HEK293T (cell line): Measurements from ENCODE around the gene KCNIP1.

ENCODE experiments used
- CTCF ChIA-PET: fragments of 350-600 bp; formaldehyde crosslinking; extraction: SDS; loops from one replicate; lab custom pipeline; 2021; ENCODE audit warnings: antibody characterized with exemption, inconsistent platforms; lab: Yijun Ruan, JAX
- POLR2A ChIA-PET: fragments of 350-600 bp; formaldehyde crosslinking; extraction: SDS; loops from one replicate; lab custom pipeline; 2020; ENCODE audit warnings: antibody characterized with exemption, inconsistent platforms; lab: Yijun Ruan, JAX
- DNase-seq: peaks from one replicate; pipeline ENCODE4 v3.0.0; 2012; ENCODE audit warnings: mixed read lengths; ENCODE audit errors: extremely low spot score
- ARNT ChIP-seq: fragments of 450-650 bp; IDR thresholded peaks from 2 replicates; pipeline ENCODE4 v1.6.1; 2017; ENCODE audit warnings: mild to moderate bottlenecking
- BHLHE40 ChIP-seq: fragments of 450-650 bp; IDR thresholded peaks from 2 replicates; pipeline ENCODE4 v1.6.1; 2016; ENCODE audit warnings: mild to moderate bottlenecking, moderate library complexity, borderline replicate concordance
- CTBP1 ChIP-seq: fragments of 450-650 bp; IDR thresholded peaks from 2 replicates; pipeline ENCODE4 v1.6.1; 2016; ENCODE audit warnings: borderline replicate concordance
- ELF4 ChIP-seq: fragments of 450-650 bp; IDR thresholded peaks from 2 replicates; pipeline ENCODE4 v1.6.1; 2017; ENCODE audit warnings: antibody characterized with exemption
- FOXA1 ChIP-seq: fragments of 450-650 bp; IDR thresholded peaks from 2 replicates; pipeline ENCODE4 v1.6.1; 2016; ENCODE audit warnings: mild to moderate bottlenecking
- FOXK2 ChIP-seq: fragments of 450-650 bp; IDR thresholded peaks from 2 replicates; pipeline ENCODE4 v1.6.1; 2016; ENCODE audit warnings: mild to moderate bottlenecking
- FOXM1 ChIP-seq: fragments of 450-650 bp; IDR thresholded peaks from 2 replicates; pipeline ENCODE4 v1.6.1; 2017; ENCODE audit warnings: mild to moderate bottlenecking, borderline replicate concordance
- HDGF ChIP-seq: fragments of 450-650 bp; IDR thresholded peaks from 2 replicates; pipeline ENCODE4 v1.6.1; 2017; ENCODE audit warnings: antibody characterized with exemption, borderline replicate concordance
- L3MBTL2 ChIP-seq: fragments of 450-650 bp; conservative IDR thresholded peaks from 2 replicates; pipeline ENCODE4 v1.6.1; 2016; ENCODE audit warnings: mild to moderate bottlenecking
- LEF1 ChIP-seq: fragments of 450-650 bp; IDR thresholded peaks from 2 replicates; pipeline ENCODE4 v1.6.1; 2017; ENCODE audit warnings: mild to moderate bottlenecking, borderline replicate concordance
- NFRKB ChIP-seq: fragments of 450-650 bp; IDR thresholded peaks from 2 replicates; pipeline ENCODE4 v1.6.1; 2016; ENCODE audit warnings: mild to moderate bottlenecking, moderate library complexity
- PKNOX1 ChIP-seq: fragments of 450-650 bp; IDR thresholded peaks from 2 replicates; pipeline ENCODE4 v1.6.1; 2016
- SP1 ChIP-seq: fragments of 450-650 bp; IDR thresholded peaks from 2 replicates; pipeline ENCODE4 v1.6.1; 2017
- SUZ12 ChIP-seq: fragments of 450-650 bp; IDR thresholded peaks from 2 replicates; pipeline ENCODE4 v1.6.1; 2016; ENCODE audit warnings: mild to moderate bottlenecking
- TARDBP ChIP-seq: fragments of 450-650 bp; IDR thresholded peaks from 2 replicates; pipeline ENCODE4 v1.6.1; 2016
- ZNF384 ChIP-seq: fragments of 450-650 bp; IDR thresholded peaks from 2 replicates; pipeline ENCODE4 v1.6.1; 2016

The KCNIP1 gene

DNA sequence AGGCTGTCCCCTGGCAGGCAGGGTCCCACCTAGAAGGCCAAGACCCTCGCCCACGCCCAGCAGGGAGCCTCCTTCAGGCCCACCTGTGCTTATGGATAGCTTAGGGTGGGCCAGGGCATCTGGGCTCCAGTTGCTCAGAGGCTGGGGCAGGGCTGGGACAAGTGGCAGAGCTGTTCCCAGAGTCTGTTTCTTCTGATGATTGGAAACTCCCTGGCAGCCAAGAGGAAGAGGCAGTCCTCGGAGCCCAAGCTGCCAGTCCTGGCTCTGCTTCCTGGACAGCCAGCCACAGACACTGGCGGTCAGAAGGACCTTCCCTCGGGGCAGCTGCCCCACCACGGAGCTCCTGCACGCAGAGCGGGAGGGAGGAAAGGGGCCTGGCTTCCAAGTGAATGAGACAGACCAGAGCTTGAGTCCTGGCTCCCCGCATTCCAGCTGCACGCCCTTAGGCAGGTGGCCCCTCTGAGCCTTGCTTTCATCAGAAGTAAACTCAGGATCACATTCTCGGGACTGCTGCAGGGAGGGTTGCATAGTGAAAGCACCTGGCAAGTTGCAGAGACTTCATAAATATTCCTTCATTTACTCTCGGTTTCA, 241.8 kb downstream of the KCNIP1 start:
- POLR2A ChIA-PET, result interaction anchor here (1.0 kb wide), 1 partner anchor 46 kb away, joined by 3 read pairs; no protein-coding TSS in a partner anchor
- DNase-seq, result no peak
- TF ChIP-seq BHLHE40, result no peak
- no peak for TF ChIP-seq FOXM1
- TF ChIP-seq ARNT, result no peak
- no peak for TF ChIP-seq HDGF
- TF ChIP-seq PKNOX1, result no peak
- TF ChIP-seq FOXK2, result no peak
- TF ChIP-seq CTBP1, result no peak
- no peak for TF ChIP-seq TARDBP
- TF ChIP-seq ZNF384, result no peak
- TF ChIP-seq L3MBTL2, result no peak
- no peak for TF ChIP-seq FOXA1
- CTCF ChIA-PET, result interaction anchor here (1.0 to 4.1 kb wide), 13 partner anchors 11 to 597 kb away, joined by 3 to 54 read pairs (median 5); partner anchors contain the start of gene GABRP

GRCh38 chr5:170746075-170746960, 242.5 kb downstream of the KCNIP1 start:
- ChIA-PET POLR2A (interaction anchor here (1.0 kb wide), 1 partner anchor 45 kb away, joined by 3 read pairs; no protein-coding TSS in a partner anchor), CTCF (interaction anchor here (1.0 to 4.1 kb wide), 4 partner anchors 42 to 113 kb away, joined by 3 to 54 read pairs (median 12); no protein-coding TSS in a partner anchor)
- no peak for TF ChIP-seq BHLHE40
- TF ChIP-seq NFRKB, result no peak
- no peak for TF ChIP-seq FOXM1
- no peak for TF ChIP-seq CTBP1
- TF ChIP-seq PKNOX1, result no peak
- no peak for TF ChIP-seq L3MBTL2
- no peak for TF ChIP-seq LEF1
- no peak for TF ChIP-seq ELF4
- TF ChIP-seq HDGF, result no peak
- no peak for TF ChIP-seq FOXA1
- no peak for TF ChIP-seq SUZ12
- no peak for TF ChIP-seq FOXK2
- no peak for TF ChIP-seq ARNT
- no peak for TF ChIP-seq ZNF384
- no peak for DNase-seq

- TF ChIP-seq CTBP1, result no peak
- TF ChIP-seq HDGF, result no peak
- no peak for TF ChIP-seq FOXK2
- no peak for TF ChIP-seq ARNT
- TF ChIP-seq FOXM1, result no peak
- no peak for TF ChIP-seq LEF1
- no peak for TF ChIP-seq SP1
- TF ChIP-seq FOXA1, result no peak
- TF ChIP-seq TARDBP, result no peak
- no peak for DNase-seq
- ChIA-PET POLR2A (no interaction called here), CTCF (interaction anchor here (0.6 to 4.1 kb wide), 3 partner anchors 8 to 45 kb away, joined by 4 to 54 read pairs (median 6); no protein-coding TSS in a partner anchor)
Observed at GRCh38 chr5:170746961-170747340, 243.1 kb downstream of the KCNIP1 start.

DNA sequence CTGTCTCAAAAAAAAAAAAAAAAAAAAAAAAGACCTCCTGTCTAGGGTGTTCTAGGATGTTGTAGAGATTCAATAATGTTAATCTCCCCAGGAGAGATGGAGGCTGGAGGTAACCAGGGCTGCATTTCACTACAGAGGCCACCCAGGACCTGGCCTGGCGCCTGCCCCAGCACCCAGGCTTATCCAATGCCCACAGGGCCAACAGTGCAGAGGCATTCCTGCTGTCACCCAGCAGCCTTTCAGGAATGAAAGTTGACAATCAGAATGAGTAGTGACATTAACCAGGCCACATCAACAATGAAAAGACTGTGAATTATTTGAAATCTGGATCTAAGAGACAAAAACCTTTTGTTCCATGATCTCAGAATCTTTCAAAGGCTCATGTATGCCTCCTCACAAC, 243.5 kb downstream of the KCNIP1 start:
- no peak for TF ChIP-seq HDGF
- TF ChIP-seq PKNOX1, result no peak
- TF ChIP-seq SP1, result no peak
- no peak for TF ChIP-seq FOXA1
- no peak for TF ChIP-seq BHLHE40
- no peak for TF ChIP-seq NFRKB
- TF ChIP-seq FOXM1, result no peak
- no peak for TF ChIP-seq FOXK2
- no peak for TF ChIP-seq ARNT
- TF ChIP-seq SUZ12, result no peak
- no peak for TF ChIP-seq CTBP1
- no peak for TF ChIP-seq ELF4
- TF ChIP-seq LEF1, result no peak
- TF ChIP-seq ZNF384, result no peak
- no peak for TF ChIP-seq TARDBP
- TF ChIP-seq L3MBTL2, result no peak
- no peak for DNase-seq
- CTCF ChIA-PET, result interaction anchor here (0.6 to 4.1 kb wide), 3 partner anchors 9 to 45 kb away, joined by 4 to 54 read pairs (median 6); no protein-coding TSS in a partner anchor
- POLR2A ChIA-PET, result no interaction called here

- peak; percentile 66 for DNase-seq
- POLR2A ChIA-PET, result no interaction called here
- CTCF ChIA-PET, result interaction anchor here (0.6 to 1.7 kb wide), 4 partner anchors 20 to 44 kb away, joined by 4 to 6 read pairs (median 6); no protein-coding TSS in a partner anchor
- TF ChIP-seq FOXM1 (no peak), ELF4 (no peak)
Observed at GRCh38 chr5:170747851-170748250, 244.0 kb downstream of the KCNIP1 start.

DNA sequence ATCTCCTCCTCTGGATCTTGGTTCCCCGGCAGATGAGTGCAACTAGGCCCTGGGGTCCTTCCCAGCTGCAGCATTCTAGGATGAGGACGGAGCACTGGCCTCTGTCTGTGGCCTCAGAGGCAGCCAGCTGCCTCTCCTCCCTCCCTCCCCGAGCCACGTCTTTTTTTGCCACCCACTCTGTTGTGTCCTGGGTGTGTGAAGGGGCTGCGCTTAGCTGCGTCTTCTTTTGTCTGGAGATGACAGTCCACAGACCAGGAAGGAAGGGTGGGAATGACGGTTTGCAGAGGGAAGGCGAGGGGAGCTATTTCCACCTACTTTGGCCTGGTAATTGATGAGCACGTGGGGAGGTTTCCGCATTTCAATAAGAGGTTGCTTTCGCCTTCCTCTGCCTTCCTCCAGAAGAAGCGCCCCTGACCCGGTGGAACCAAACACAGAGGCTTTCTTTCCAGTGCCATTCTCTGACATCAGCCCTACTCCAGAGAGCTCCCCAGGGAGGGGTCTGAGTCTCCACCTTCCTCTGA, 245.2 kb downstream of the KCNIP1 start:
- no peak for DNase-seq
- POLR2A ChIA-PET, result no interaction called here
- CTCF ChIA-PET, result interaction anchor here (1.7 kb wide), 1 partner anchor 43 kb away, joined by 6 read pairs; no protein-coding TSS in a partner anchor
- TF ChIP-seq L3MBTL2, result no peak
- no peak for TF ChIP-seq LEF1
- no peak for TF ChIP-seq FOXM1
- no peak for TF ChIP-seq HDGF
- TF ChIP-seq SP1, result no peak
- no peak for TF ChIP-seq FOXA1
- no peak for TF ChIP-seq BHLHE40
- TF ChIP-seq ARNT, result no peak
- no peak for TF ChIP-seq TARDBP
- no peak for TF ChIP-seq SUZ12
- no peak for TF ChIP-seq ZNF384
- no peak for TF ChIP-seq CTBP1
- no peak for TF ChIP-seq ELF4
- TF ChIP-seq FOXK2, result no peak
